Erythroblast (primary cell): ENCODE results near the gene KIF9.

Experiments
- GATA1 ChIP-seq: IDR thresholded peaks from 2 replicates; pipeline ENCODE4 v1.6.1; 2011; ENCODE audit warnings: low read depth, mild to moderate bottlenecking, control low read depth, low read length, moderate library complexity
- POLR2A ChIP-seq: IDR thresholded peaks from 2 replicates; pipeline ENCODE4 v1.6.1; 2011; ENCODE audit warnings: mild to moderate bottlenecking, low read length

- TF ChIP-seq POLR2A, result no peak
- TF ChIP-seq GATA1, result no peak
Measured at GRCh38 chr3:47223755-47224154, 58.8 kb downstream of the KIF9 start.
